Esophagus (tissue), 2 donors: ENCODE data around the gene GPX2. TPM values are rescaled to one million over a fixed set of nuclear protein-coding genes. Genes with fewer than 3 reads are reported as not detected.

Experiments used
- H3K27ac ChIP-seq, 2 donors: one replicate each; pipeline ENCODE4 v1.5.1; 2013; ENCODE audit warnings: low read depth in 2 of 2, mild to moderate bottlenecking in 2 of 2, inconsistent platforms in 1 of 2, low read length in 1 of 2, moderate library complexity in 1 of 2
- H3K27me3 ChIP-seq, 2 donors: one replicate each; pipeline ENCODE4 v1.6.1; 2013; ENCODE audit warnings: low read length in 2 of 2, control low read depth in 1 of 2, mild to moderate bottlenecking in 1 of 2; ENCODE audit not compliant: insufficient read depth in 2 of 2, control insufficient read depth in 1 of 2
- H3K36me3 ChIP-seq, 2 donors: one replicate each; pipeline ENCODE4 v1.6.1; 2013; ENCODE audit warnings: low read length in 1 of 2; ENCODE audit not compliant: control insufficient read depth in 2 of 2, insufficient read depth in 2 of 2
- H3K4me1 ChIP-seq, 2 donors: one replicate each; pipeline ENCODE4 v1.6.1; 2013; ENCODE audit warnings: low read length in 1 of 2; ENCODE audit not compliant: control insufficient read depth in 2 of 2, insufficient read depth in 2 of 2
- H3K4me3 ChIP-seq, 2 donors: one replicate each; pipeline ENCODE4 v1.5.1; 2013; ENCODE audit warnings: low read length in 2 of 2, mild to moderate bottlenecking in 2 of 2, low read depth in 1 of 2, moderate library complexity in 1 of 2
- H3K9me3 ChIP-seq, 2 donors: one replicate each; pipeline ENCODE4 v1.6.1; 2013; ENCODE audit warnings: mild to moderate bottlenecking in 2 of 2, low read depth in 1 of 2, low read length in 1 of 2, moderate library complexity in 1 of 2; ENCODE audit not compliant: control insufficient read depth in 2 of 2, insufficient read depth in 1 of 2
- WGBS, 2 donors: extraction: QIAGEN DNeasy Blood & Tissue Kit; methylation state at CpG; one replicate each; pipeline ENCODE4 v1.1.7; 2013; 5-methylcytosine and 5-hydroxymethylcytosine counted together
- polyA plus RNA-seq, 2 donors: library from polyadenylated mRNA; stranded (reverse); fragments of 200-250 nt; gene quantifications; one replicate each; pipeline ENCODE4 v1.2.3, GENCODE V29; 2013
- donor health status: healthy with polysubstance abuse.
- donor health status: Bipolar disorder and iron deficiency.

GPX2 gene
- polyA plus RNA-seq, 2 donors = 77.2 to 128 TPM

DNA sequence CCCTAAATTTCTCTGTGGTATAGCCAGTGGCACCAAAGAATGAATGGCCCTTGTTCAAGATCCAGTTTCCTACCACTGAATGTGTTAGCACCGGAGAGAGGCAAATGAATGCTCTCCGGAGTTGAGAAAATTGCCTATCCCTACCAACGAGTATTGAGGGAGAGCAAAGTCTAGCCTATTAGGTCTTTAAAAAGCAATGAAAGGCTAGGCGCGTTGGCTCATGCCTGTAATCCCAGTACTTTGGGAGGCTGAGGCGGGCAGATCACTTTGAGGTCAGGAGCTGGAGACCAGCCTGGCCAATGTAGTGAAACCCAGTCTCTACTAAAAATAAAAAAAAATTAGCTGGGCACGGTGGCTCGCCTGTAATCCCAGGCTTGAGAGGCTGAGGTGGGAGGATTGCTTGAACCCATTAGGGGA, 30.5 kb upstream of the GPX2 start:
- H3K9me3 ChIP-seq = no peaks in the 10 kb centered on the region
- no peak overlapping the region for H3K27ac ChIP-seq
- no peaks in the 10 kb centered on the region for H3K36me3 ChIP-seq
- no peak overlapping the region for H3K4me3 ChIP-seq
- WGBS, 2 donors = 61 to 63% methylated on average over 8 of the region's 8 CpGs
- H3K27me3 ChIP-seq = no peaks in the 10 kb centered on the region
- peaks cover 4 to 5% of the 10 kb centered on the region in 2 donors for H3K4me1 ChIP-seq

DNA sequence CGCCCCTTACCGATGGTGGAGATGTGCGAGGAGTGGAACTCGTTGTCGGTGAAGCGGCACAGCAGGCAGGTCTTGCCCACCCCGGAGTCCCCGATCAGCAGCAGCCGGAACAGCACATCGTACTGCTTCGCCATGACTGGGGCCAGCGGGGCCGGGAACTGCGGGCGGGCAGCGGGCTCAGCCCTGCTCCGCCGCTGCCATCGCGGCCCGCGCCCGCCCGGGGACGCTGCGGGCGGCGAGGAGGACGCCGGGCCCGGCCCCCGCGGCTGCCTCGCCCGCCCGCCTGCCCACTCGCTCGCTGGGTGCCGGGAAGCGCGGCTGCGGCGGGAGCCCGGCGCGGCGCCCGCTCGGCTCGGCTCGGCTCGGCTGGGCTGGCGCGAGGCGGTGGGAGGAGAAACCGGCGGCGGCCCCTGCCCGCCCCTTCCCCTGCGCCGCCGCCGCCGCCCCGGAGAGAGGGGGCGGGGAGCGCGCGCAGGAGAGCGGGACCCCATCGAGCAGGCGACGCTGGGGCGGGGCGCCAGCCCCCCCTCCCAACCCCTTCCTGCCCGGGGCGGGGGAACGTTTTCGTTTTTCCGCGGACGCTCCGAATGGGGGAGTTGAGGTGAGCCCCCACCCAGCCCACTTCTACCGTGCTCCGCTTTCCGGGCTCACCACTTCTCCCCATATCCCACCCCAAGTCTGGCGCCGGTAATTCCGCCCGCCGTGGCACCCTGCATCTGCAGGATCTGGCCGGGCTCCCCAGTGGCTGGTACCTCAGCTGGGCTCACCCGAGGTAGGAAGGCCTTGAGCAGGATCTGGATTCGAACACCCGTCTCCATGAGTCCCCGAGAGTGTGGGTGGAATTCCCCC, 29.6 kb upstream of the GPX2 start, which contains the start of gene RAB15:
Gene RAB15 (minus strand): TSS at position 394 of the 849 bp plus-strand sequence. CDS start 260 bp downstream, at position 134.
- peaks cover 4 to 5% of the 10 kb centered on the region in 2 donors for H3K4me1 ChIP-seq
- peak within 1 kb of the TSS in 1 of 2 donors; percentile 26 for H3K27ac ChIP-seq
- 0 to 1% methylated on average over 65 to 91 of the region's 96 CpGs for WGBS, 2 donors
- H3K4me3 ChIP-seq = peak within 1 kb of the TSS; percentile 49 to 90
- H3K36me3 ChIP-seq = no peaks in the 10 kb centered on the region
- no peaks in the 10 kb centered on the region for H3K9me3 ChIP-seq
- H3K27me3 ChIP-seq = no peaks in the 10 kb centered on the region

DNA sequence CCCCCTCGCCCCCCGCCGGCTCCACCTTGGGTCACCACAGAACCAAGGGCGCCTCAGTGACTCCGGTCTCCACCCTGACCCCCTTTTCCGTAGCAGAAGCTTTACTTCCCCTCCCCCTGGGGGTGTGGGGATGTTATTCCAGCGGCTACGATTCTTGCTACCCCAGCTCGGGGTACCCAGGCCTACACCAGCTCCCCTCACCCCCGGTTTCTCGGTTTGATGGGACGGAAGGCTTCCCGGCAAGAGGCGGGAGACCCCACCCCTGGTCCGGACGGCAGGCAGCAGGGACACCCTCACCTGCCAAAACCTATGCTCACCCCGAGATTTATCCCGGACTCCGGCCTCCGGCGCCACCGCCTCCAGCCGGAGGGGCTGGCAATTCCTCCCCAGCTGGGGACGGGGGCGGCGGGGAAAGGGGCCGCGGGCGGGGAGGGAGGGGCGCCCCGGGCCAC, 29.0 kb upstream of the GPX2 start:
- Histone ChIP-seq H3K4me3 (peak overlapping the region; percentile 49 to 90), H3K27me3 (no peaks in the 10 kb centered on the region), H3K27ac (no peak overlapping the region), H3K36me3 (no peaks in the 10 kb centered on the region), H3K4me1 (peaks cover 4 to 5% of the 10 kb centered on the region in 2 donors), H3K9me3 (no peaks in the 10 kb centered on the region)
- 4 to 5% methylated on average over 28 to 31 of the region's 31 CpGs for WGBS, 2 donors

DNA sequence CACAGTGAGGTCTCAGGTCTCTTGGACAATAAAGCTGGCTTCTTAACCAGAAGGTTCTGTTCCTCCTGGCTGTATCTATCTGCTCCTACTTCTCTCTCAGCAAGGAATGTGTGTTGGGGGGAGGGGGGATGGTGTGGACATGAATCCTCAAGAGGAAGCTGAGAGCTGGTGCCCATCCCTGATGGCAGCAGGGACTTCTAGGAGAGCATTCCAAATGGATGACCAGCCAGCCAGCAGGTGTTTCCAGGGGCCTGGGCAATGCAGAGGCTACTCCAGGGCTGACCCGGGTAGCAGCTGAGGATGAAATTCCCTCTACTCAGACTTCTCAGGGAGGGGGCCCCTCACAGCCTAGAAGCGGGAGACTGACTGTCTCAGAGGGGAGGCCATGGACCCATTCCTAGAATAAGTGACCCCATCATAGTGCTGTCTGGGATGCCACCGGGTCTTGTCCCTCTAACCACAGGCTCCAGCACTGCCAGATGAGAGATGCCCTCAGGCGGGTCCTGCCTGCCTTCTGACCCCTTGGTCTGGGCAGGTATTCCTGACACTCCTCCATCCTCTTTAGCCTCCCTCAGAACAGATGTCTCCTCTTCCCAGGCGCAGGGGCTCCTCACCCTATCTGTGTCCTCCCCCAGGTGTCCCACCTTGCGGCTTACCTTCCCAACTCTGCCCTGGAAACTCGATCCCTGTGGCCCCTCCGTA, 28.4 kb upstream of the GPX2 start:
- Histone ChIP-seq H3K27ac (no peak overlapping the region), H3K9me3 (no peaks in the 10 kb centered on the region), H3K4me1 (peaks cover 4 to 5% of the 10 kb centered on the region in 2 donors), H3K36me3 (no peaks in the 10 kb centered on the region), H3K4me3 (peak overlapping the region; percentile 49 to 90), H3K27me3 (no peaks in the 10 kb centered on the region)
- 61 to 63% methylated on average over 8 of the region's 8 CpGs for WGBS, 2 donors

DNA sequence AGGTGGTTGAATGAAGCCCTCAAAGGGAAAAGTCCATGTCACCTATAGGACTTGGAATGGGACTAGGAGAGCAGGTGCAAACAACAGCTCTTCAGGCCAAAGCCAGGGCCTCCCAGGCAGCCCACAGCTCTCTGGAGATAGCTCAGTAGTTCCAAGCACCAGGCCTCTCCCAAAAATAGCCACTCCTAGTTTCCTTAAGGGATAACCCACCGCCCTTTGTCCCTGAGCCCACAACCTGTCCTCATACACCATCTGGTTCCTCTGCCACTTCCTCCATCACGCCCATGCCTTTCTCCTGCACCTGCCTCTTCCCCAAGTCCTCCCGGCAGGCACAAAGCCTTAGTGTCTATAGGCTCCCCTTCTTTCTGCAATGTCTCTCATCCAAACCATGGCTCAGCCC, 27.5 kb upstream of the GPX2 start:
- no peaks in the 10 kb centered on the region for H3K36me3 ChIP-seq
- 80 to 84% methylated on average over 3 of the region's 3 CpGs for WGBS, 2 donors
- H3K4me3 ChIP-seq = no peak overlapping the region
- no peaks in the 10 kb centered on the region for H3K9me3 ChIP-seq
- no peak overlapping the region for H3K27ac ChIP-seq
- H3K27me3 ChIP-seq = no peaks in the 10 kb centered on the region
- H3K4me1 ChIP-seq = peaks cover 4 to 5% of the 10 kb centered on the region in 2 donors

DNA sequence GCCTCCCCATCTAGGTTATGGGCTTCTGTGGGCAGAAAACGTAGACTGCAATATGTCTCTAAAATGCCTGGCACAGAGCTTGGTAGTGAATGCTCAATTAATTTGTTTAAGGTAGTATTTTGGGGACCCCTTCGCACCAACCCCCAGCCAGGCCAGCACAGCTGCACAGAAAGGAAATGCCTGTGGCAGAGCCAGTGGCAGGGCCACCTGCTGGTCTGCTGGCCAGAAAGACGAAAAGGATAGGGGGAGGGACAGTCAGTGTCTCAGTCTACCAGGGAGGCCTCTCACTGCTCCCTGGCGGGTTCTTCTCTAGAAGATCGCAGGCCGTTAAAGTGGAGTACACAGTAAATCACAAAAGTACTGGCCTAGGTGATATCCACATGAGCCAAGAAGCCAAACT, 26.1 kb upstream of the GPX2 start:
- Histone ChIP-seq H3K27ac (no peak overlapping the region), H3K36me3 (no peaks in the 10 kb centered on the region), H3K4me3 (no peak overlapping the region), H3K27me3 (no peaks in the 10 kb centered on the region), H3K4me1 (peaks cover 4 to 5% of the 10 kb centered on the region in 2 donors), H3K9me3 (no peaks in the 10 kb centered on the region)
- 84% methylated on average over 6 of the region's 6 CpGs for WGBS, 2 donors

DNA sequence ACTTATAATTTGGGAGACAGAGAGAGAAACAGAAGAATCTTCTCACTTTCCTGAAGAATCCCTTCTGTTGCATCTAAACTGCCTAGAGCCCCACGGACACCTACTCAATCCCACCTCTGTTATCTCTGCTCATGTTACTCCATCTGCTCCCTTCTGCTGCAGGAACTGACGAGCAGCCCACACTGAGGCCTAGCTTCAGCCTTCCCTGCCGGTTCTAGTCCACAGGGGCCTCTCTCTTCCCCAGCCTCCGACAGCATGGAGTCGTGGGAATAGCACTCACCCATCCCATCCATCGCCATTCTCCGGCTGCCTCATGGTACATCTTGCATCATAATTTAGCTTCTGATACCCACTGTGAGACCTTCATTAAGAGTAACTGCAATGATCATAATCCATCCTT, 25.6 kb upstream of the GPX2 start:
- Histone ChIP-seq H3K36me3 (no peaks in the 10 kb centered on the region), H3K27ac (no peak overlapping the region), H3K27me3 (no peaks in the 10 kb centered on the region), H3K4me3 (no peak overlapping the region), H3K9me3 (no peaks in the 10 kb centered on the region), H3K4me1 (peaks cover 4 to 5% of the 10 kb centered on the region in 2 donors)
- WGBS, 2 donors = 91 to 93% methylated on average over 7 of the region's 7 CpGs

DNA sequence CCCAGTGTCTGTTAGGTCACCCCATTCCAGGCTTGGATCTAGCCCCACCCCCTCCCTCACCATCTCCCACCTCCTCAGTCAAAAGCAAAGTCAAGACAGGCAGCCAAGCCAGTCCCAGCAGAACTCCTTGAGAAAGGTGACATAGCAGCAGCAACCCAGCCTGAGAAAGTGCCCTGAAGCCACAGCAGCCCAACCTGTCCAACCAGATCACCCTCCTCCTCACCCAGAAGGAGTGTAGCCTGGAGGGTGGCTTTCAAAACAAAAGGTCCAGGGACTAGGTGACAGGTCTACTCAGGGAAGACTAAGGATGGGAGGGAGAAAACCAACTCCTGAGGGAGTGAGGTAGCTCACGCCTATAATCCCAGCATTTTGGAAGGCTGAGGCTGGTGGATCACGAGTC, 24.4 kb upstream of the GPX2 start:
- Histone ChIP-seq H3K4me1 (peaks cover 4 to 5% of the 10 kb centered on the region in 2 donors), H3K9me3 (no peaks in the 10 kb centered on the region), H3K27ac (peak overlapping the region in 1 of 2 donors; percentile 24), H3K36me3 (no peaks in the 10 kb centered on the region), H3K4me3 (no peak overlapping the region), H3K27me3 (no peaks in the 10 kb centered on the region)
- WGBS, 2 donors = 60 to 85% methylated on average over 2 of the region's 2 CpGs

DNA sequence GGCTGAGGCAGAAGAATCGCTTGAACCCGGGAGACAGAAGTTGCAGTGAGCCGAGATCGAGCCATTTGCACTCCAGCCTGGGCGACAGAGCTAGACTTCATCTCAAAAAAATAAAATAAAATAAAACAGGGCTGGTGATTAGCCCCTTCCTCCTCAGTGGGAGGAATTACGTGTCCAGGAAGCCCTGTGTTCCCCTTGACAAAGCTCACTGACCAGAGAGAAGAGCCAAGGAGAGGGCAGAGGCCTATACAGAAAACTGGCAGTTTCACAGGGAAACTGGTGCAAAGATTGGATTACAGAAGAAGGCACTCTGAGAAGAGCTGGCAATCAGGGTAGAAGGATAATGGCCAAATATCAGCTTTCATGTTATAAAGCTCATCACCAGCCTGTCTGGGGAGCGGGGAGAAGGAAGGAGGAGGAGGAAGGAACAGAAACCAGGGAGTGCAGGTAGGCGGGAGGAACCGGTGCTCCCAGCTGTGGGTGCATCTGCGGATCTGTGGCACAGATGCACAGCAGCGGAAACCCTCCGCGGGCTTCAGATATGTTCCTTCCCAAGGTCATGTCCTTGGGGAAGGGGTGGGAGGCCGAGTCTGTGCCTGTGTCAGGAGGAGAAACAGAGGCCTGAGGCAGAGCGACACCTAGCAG, 22.9 kb upstream of the GPX2 start:
- Histone ChIP-seq H3K9me3 (no peaks in the 10 kb centered on the region), H3K4me1 (peaks cover 3 to 9% of the 10 kb centered on the region in 2 donors), H3K4me3 (no peak overlapping the region), H3K27me3 (no peaks in the 10 kb centered on the region), H3K36me3 (no peaks in the 10 kb centered on the region), H3K27ac (no peak overlapping the region)
- 88% methylated on average over 14 to 15 of the region's 15 CpGs for WGBS, 2 donors
